ENCODE results near the gene SETD7. TPM values are rescaled to one million over a fixed set of nuclear protein-coding genes. Genes with fewer than 3 reads are reported as not detected.

The SETD7 gene
- total and polyA plus RNA-seq, 2 donors (not counting 3 experiments of a cell fraction or from before 2014, with no cell fraction given), result 18.8 to 39.9 TPM

- H4K20me1 ChIP-seq (replicated peaks; ENCODE audit: control insufficient read depth, extremely low read depth, insufficient read depth, low read length), result no peaks in the 10 kb centered on the region
- ChIA-PET POLR2A (no interaction called here), CTCF (no interaction called here)
- no peak overlapping the region for H3K4me2 ChIP-seq (ENCODE audit: insufficient read depth, low read length)
- H2AFZ ChIP-seq (ENCODE audit: low read depth, low read length), result no peak overlapping the region
- peaks cover 9 to 15% of the 10 kb centered on the region in 2 experiments for H3K27me3 ChIP-seq (ENCODE audit: control insufficient read depth in 2 of 2, insufficient read depth in 2 of 2, low read length in 2 of 2)
- H3K79me2 ChIP-seq (ENCODE audit: control insufficient read depth, insufficient read depth, low read length), result no peaks in the 10 kb centered on the region
- intact Hi-C loops (cut with micrococcal nuclease), result no loop called here
- H3K9ac ChIP-seq (replicated peaks; ENCODE audit: extremely low read depth, insufficient read depth, low read length), result no peak overlapping the region
- dilution Hi-C loops (cut with MboI; ENCODE audit: extremely low pct_ligation_motif_present, low sequenced_read_pairs), result no loop called here
- FAIRE-seq (no peak), DNase-seq (ENCODE audit: low read depth, low spot score) (no peak)
- H3K9me3 ChIP-seq (replicated peaks; ENCODE audit: control insufficient read depth, insufficient read depth, low read length), result no peaks in the 10 kb centered on the region
- peaks cover 4% of the 10 kb centered on the region for H3K4me1 ChIP-seq (ENCODE audit: control insufficient read depth, extremely low read depth, insufficient read depth, low read length)
- no TSS peak for BruUV-seq (replicated peaks)
- H3K9me1 ChIP-seq (replicated peaks; ENCODE audit: control insufficient read depth, extremely low read depth, insufficient read depth, low read length), result no peaks in the 10 kb centered on the region
- TF ChIP-seq POLR2A (IDR thresholded peaks at IDR 0.05; ENCODE audit: low read depth, low read length), result no peak
- no peak for TF ChIP-seq MAX (IDR thresholded peaks at IDR 0.05; ENCODE audit: insufficient read depth, insufficient read length)
- TF ChIP-seq, protein P1, sequence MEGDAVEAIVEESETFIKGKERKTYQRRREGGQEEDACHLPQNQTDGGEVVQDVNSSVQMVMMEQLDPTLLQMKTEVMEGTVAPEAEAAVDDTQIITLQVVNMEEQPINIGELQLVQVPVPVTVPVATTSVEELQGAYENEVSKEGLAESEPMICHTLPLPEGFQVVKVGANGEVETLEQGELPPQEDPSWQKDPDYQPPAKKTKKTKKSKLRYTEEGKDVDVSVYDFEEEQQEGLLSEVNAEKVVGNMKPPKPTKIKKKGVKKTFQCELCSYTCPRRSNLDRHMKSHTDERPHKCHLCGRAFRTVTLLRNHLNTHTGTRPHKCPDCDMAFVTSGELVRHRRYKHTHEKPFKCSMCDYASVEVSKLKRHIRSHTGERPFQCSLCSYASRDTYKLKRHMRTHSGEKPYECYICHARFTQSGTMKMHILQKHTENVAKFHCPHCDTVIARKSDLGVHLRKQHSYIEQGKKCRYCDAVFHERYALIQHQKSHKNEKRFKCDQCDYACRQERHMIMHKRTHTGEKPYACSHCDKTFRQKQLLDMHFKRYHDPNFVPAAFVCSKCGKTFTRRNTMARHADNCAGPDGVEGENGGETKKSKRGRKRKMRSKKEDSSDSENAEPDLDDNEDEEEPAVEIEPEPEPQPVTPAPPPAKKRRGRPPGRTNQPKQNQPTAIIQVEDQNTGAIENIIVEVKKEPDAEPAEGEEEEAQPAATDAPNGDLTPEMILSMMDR (IDR thresholded peaks at IDR 0.05; ENCODE audit: extremely low read depth in 1 of 2, insufficient read depth in 1 of 2, low read depth in 1 of 2, low read length in 2 of 2), result no peak
- no peak for TF ChIP-seq POLR2AphosphoS5 (IDR thresholded peaks at IDR 0.05; ENCODE audit: insufficient read depth, low read depth, low read length)
- TF ChIP-seq MYC (IDR thresholded peaks at IDR 0.05; ENCODE audit: low read depth, low read length), result no peak
- H3K36me3 ChIP-seq (ENCODE audit: control insufficient read depth in 2 of 2, extremely low read depth in 1 of 2, insufficient read depth in 2 of 2, low read length in 2 of 2), result no peaks in the 10 kb centered on the region
- no peak overlapping the region for H3K4me3 ChIP-seq (replicated peaks in 1 of 3; ENCODE audit: insufficient read depth in 1 of 3, low read depth in 1 of 3, low read length in 3 of 3)
- no peak overlapping the region for H3K27ac ChIP-seq (ENCODE audit: insufficient read depth, low read depth, low read length)
Measured at GRCh38 chr4:139562839-139563238, 6.8 kb upstream of the SETD7 start.

DNA sequence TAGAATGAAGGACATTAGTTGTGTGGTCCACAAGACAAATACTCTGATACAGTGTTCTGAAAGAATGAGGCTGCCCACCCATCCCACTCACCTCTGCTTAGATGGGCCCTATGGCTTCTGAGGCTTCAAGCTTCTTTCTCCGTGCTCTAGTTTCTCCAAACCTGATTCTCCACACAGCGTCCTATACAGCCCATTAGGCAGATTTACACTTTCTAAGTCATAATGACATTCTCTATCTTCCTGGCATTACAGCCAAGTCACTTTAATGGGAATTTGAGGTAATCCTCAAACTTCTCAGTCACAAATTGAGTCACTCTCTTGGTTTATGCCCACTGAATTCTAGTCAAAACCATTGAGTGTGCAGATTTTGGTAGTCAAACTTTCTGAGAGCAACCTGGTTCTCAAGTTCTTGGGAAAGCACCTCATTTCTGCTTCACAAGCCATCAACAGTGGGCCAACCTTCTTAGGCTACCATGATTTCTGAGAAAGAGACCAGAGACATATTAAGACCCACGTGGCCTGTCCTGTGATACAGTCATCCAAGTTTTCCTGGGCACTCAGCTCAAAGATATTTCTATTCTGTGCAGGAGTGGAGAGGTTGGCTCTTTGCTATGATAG, 6.2 kb upstream of the SETD7 start:
- CTCF ChIA-PET, result no interaction called here

More for the DNA sequence above, 6.2 kb upstream of the SETD7 start:
- Histone ChIP-seq H3K27me3 (ENCODE audit: control insufficient read depth in 2 of 2, insufficient read depth in 2 of 2, low read length in 2 of 2) (peaks cover 14 to 21% of the 10 kb centered on the region in 2 experiments), H2AFZ (ENCODE audit: low read depth, low read length) (no peak overlapping the region), H3K9me3 (replicated peaks; ENCODE audit: control insufficient read depth, insufficient read depth, low read length) (no peaks in the 10 kb centered on the region), H3K4me3 (replicated peaks in 1 of 3; ENCODE audit: insufficient read depth in 1 of 3, low read depth in 1 of 3, low read length in 3 of 3) (no peak overlapping the region), H3K9ac (replicated peaks; ENCODE audit: extremely low read depth, insufficient read depth, low read length) (no peak overlapping the region), H3K36me3 (ENCODE audit: control insufficient read depth in 2 of 2, extremely low read depth in 1 of 2, insufficient read depth in 2 of 2, low read length in 2 of 2) (no peaks in the 10 kb centered on the region), H3K4me1 (ENCODE audit: control insufficient read depth, extremely low read depth, insufficient read depth, low read length) (peaks cover 6% of the 10 kb centered on the region), H3K79me2 (ENCODE audit: control insufficient read depth, insufficient read depth, low read length) (no peaks in the 10 kb centered on the region), H3K4me2 (ENCODE audit: insufficient read depth, low read length) (no peak overlapping the region), H4K20me1 (replicated peaks; ENCODE audit: control insufficient read depth, extremely low read depth, insufficient read depth, low read length) (no peaks in the 10 kb centered on the region), H3K9me1 (replicated peaks; ENCODE audit: control insufficient read depth, extremely low read depth, insufficient read depth, low read length) (no peaks in the 10 kb centered on the region), H3K27ac (ENCODE audit: insufficient read depth, low read depth, low read length) (no peak overlapping the region)
- intact Hi-C loops (cut with micrococcal nuclease), result no loop called here
- POLR2A ChIA-PET, result no interaction called here
- DNase-seq (ENCODE audit: low read depth, low spot score) (no peak), FAIRE-seq (no peak)
- TF ChIP-seq MAX (IDR thresholded peaks at IDR 0.05; ENCODE audit: insufficient read depth, insufficient read length) (no peak), EZH2 (IDR thresholded peaks at IDR 0.05; ENCODE audit: borderline replicate concordance, low read depth, low read length, severe bottlenecking) (no peak), POLR2AphosphoS5 (IDR thresholded peaks at IDR 0.05; ENCODE audit: insufficient read depth, low read depth, low read length) (no peak), JUN (IDR thresholded peaks at IDR 0.05; ENCODE audit: borderline replicate concordance, insufficient read depth, insufficient read length, low read depth) (no peak), GATA2 (IDR thresholded peaks at IDR 0.05; ENCODE audit: insufficient read depth, insufficient read length, low read depth, low read length) (no peak), MYC (IDR thresholded peaks at IDR 0.05; ENCODE audit: low read depth, low read length) (no peak), FOS (IDR thresholded peaks at IDR 0.05; ENCODE audit: borderline replicate concordance, insufficient read depth, low read length) (no peak), POLR2A (IDR thresholded peaks at IDR 0.05; ENCODE audit: low read depth, low read length) (no peak)
- TF ChIP-seq, protein P1 (IDR thresholded peaks at IDR 0.05; ENCODE audit: extremely low read depth in 1 of 2, insufficient read depth in 1 of 2, low read depth in 1 of 2, low read length in 2 of 2), result no peak
- BruUV-seq (replicated peaks), result no TSS peak
- dilution Hi-C loops (cut with MboI; ENCODE audit: extremely low pct_ligation_motif_present, low sequenced_read_pairs), result no loop called here

All from endothelial cell of umbilical vein (primary cell).